K562 (cell line): ENCODE measurements around the gene SCN1B. TPM values are rescaled to one million over a fixed set of nuclear protein-coding genes. Genes with fewer than 3 reads are reported as not detected.

ENCODE experiments used
- EHMT2 ChIP-seq: fragments of 450-650 bp; IDR thresholded peaks from 2 replicates; pipeline ENCODE4 v1.6.1; 2018; ENCODE audit warnings: antibody characterized with exemption
- POLR2A ChIP-seq: fragments of 450-650 bp; conservative IDR thresholded peaks from 2 replicates; pipeline ENCODE4 v1.6.1; 2016
- ZNF407 ChIP-seq: fragments of 450-650 bp; IDR thresholded peaks from 2 replicates; pipeline ENCODE4 v1.6.1; 2016; ENCODE audit warnings: low read depth
- ZNF586 ChIP-seq: fragments of 450-650 bp; formaldehyde crosslinking; conservative IDR thresholded peaks from 2 replicates; pipeline ENCODE4 v1.4.0; 2020; ENCODE audit warnings: mild to moderate bottlenecking, moderate library complexity
- polyA plus RNA-seq, 8 experiments: library from polyadenylated mRNA; depleted of rRNA in 4 of 8; stranded (reverse) in 5 of 8; unstranded in 3 of 8; fragments of >200 nt; fragmentation: Nextera tagmentation in 2 of 8; fragmentation: Illumina TruSeq in 1 of 8; extraction: Ambion mirVana in 2 of 8; extraction: Trizol in 1 of 8; gene quantifications; 2 replicates each; pipeline versions ENCODE4 v1.2.1 to v1.2.3, GENCODE V29; 2011 to 2014; ENCODE audit warnings: inconsistent platforms in 1 of 8, missing spikeins in 1 of 8
- total RNA-seq, 7 experiments: library from RNA; depleted of rRNA in 6 of 7; stranded (reverse); fragments of >200 nt in 6 of 7; fragmentation: Illumina TruSeq in 2 of 7; extraction: Trizol in 2 of 7; gene quantifications; 2 replicates each; pipeline versions ENCODE4 v1.2.1 to v1.2.3, GENCODE V29; 2011 to 2021; ENCODE audit warnings: low replicate concordance in 1 of 7

SCN1B gene
- total and polyA plus RNA-seq, 9 of the 15 experiments (the other 6 are each of a cell fraction or from before 2014, with no cell fraction given) = 0.03 to 2.5 (median 0.91) TPM

- TF ChIP-seq ZNF407 (no peak), ZNF586 (CRISPR knock-in tag) (no peak), EHMT2 (no peak), POLR2A (peak; percentile 87)
Measured at GRCh38 chr19:34999498-35000337, 30.6 kb upstream of the SCN1B start, which contains the start of gene GRAMD1A (continued).
